Measurements from ENCODE around the gene C7orf33. TPM values are rescaled to one million over a fixed set of nuclear protein-coding genes. Genes with fewer than 3 reads are reported as not detected.

C7orf33 gene
- total RNA-seq, 1 donor from 2014 or later = not detected

GRCh38 chr7:148664324-148664723 lies 73.8 kb downstream of the C7orf33 start:
- ATAC-seq = no peak
- H3K4me3 ChIP-seq = no peak overlapping the region
- H3K27me3 ChIP-seq (ENCODE audit: low read depth) = no peaks in the 10 kb centered on the region
- H3K36me3 ChIP-seq = no peaks in the 10 kb centered on the region
- H3K9me3 ChIP-seq = no peaks in the 10 kb centered on the region
- no peak overlapping the region for H3K27ac ChIP-seq
- no peak for TF ChIP-seq CTCF (IDR thresholded peaks at IDR 0.05)
- H3K4me1 ChIP-seq = no peaks in the 10 kb centered on the region
- DNase-seq = no peak
- intact Hi-C loops (cut with DNase I) = no loop called here

GRCh38 chr7:148665221-148665620 lies 74.7 kb downstream of the C7orf33 start:
- H3K4me1 ChIP-seq = no peaks in the 10 kb centered on the region
- no peak for ATAC-seq
- DNase-seq = no peak
- intact Hi-C loops (cut with DNase I) = no loop called here
- H3K27ac ChIP-seq = no peak overlapping the region
- no peaks in the 10 kb centered on the region for H3K36me3 ChIP-seq
- no peaks in the 10 kb centered on the region for H3K9me3 ChIP-seq
- H3K27me3 ChIP-seq (ENCODE audit: low read depth) = no peaks in the 10 kb centered on the region
- H3K4me3 ChIP-seq = no peak overlapping the region
- TF ChIP-seq CTCF (IDR thresholded peaks at IDR 0.05) = no peak

Other genes starting within 250 kb of the C7orf33 start
- 47.5 TPM for gene CUL1, start 108.1 kb downstream of the C7orf33 start, total RNA-seq